NOMO-1 (cell line): ENCODE measurements around the gene NIP7.

Source experiments
- DNase-seq, 2 experiments: peaks; one replicate each; lab custom pipeline; 2025; ENCODE audit not compliant: unreplicated experiment in 2 of 2; lab: John Stamatoyannopoulos, UW

NIP7 gene

DNA sequence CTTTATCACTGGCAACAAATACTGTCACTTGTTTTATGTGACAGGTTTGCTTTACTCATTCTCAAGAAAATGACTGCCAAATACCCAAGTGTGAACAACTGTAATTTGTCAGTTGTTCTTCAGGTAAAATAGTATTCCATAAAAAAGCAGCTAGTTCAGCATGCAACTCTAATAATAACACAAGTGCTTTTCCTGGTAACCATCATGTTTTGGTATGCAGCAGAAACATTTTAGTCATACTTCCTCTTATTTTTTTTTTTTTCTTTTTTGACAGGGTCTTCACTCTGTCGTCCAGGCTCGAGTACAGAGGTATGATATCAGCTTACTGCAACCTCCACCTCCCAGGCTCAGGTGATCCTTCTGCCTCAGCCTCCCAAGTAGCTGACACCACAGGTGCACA, 41.7 kb downstream of the NIP7 start:
- DNase-seq, result peak in 1 of 2 experiments; percentile 28

DNA sequence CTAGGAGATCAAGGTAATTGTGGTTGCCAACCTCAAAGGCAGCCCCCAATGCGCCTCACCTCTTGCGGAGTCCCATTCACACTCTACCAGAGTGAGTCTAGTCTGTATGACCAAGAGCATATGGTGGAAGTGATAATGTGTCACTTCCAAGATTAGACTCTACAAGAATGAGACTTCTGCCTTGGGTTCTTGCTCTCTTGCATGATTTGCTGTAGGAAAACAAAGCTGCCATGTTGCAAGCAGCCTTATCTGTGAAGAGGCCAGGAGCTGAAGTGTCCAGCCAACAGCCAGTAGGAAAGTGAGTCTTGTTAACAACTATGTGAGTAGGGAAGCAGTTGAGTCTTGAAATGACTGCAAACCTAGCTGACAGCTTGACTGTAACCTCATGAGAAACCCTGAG, 42.8 kb downstream of the NIP7 start:
- DNase-seq, result no peak

DNA sequence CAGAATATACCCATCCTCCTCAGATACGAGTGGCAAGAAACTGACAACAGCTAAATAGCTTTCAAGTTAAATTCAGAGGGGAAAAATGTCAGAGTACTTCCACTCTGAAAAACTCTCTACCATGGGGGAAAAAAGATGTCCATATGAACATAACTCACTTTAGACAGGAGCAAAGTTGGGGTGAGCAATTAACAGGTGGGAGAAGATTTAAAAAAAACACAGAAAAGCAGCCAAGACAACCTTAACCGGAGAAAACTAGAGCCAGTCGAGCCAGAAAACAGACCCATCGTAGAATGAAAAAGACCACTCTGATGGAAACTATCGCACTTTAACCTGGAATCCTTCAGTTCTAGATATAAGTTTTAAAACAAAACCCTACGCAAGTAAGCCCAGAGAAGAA, 45.4 kb downstream of the NIP7 start:
- no peak for DNase-seq

DNA sequence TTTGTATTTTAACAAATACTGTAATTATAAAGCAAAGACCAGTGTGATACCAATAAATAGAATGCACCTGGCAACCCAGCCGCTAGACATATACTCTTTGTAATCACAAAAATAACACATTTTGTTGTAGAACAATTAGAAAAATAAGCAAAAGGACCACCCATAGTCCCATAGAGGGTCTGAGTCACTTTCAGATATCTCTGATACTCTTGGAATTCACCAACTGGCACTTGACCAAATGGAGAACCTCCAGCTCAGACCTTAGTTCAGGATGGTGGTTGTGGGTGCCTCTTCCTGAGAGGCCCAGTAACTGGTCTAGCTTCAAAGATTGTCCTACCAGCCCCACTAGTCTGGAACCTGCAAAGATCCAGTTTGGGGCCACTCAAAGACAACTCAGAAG, 47.0 kb downstream of the NIP7 start:
- DNase-seq, result no peak
